ENCODE measurements around the gene RBM5.

The RBM5 gene

DNA sequence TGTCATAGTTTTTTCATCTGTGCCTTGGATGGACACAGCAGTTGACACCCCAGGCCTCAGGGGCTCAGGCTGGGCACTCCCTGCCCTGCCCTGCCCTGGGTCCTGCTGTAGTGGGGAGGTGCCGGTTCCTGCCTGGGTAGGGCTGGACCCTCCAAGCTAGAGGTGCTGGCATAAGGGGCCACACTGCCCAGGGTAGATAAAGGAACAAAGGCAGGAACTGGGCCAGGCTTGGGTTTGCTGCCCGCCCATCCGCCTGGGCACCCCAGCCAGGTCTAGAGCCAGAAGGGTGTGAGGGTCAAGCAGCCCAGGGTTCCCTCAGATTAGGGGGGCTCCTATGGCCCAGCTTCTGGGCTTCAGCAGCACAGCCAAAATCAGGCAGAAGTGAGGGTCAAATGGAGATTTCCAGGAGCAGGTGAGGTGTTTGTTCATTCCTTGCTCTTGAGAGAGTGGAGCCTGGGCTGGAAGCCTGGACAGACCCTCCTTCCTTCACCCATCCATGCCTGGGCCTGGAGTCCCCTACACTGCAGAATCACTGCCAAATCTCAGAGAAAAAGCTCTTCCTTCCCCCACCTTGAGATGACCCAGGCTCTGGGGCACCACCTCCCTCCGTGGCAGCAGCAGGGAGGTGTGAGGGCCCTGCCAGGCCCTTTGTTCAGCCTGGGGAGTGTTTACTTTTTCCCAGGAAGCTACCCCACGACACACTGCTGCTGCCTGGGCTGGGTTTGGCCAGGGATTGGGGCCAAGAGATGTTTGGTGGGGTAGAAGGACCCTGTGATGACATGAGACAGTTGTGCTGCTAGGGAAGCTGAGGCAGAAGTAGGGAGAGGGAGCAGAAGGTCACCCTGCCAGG, 73.5 kb downstream of the RBM5 start:
- no peak for DNase-seq

DNA sequence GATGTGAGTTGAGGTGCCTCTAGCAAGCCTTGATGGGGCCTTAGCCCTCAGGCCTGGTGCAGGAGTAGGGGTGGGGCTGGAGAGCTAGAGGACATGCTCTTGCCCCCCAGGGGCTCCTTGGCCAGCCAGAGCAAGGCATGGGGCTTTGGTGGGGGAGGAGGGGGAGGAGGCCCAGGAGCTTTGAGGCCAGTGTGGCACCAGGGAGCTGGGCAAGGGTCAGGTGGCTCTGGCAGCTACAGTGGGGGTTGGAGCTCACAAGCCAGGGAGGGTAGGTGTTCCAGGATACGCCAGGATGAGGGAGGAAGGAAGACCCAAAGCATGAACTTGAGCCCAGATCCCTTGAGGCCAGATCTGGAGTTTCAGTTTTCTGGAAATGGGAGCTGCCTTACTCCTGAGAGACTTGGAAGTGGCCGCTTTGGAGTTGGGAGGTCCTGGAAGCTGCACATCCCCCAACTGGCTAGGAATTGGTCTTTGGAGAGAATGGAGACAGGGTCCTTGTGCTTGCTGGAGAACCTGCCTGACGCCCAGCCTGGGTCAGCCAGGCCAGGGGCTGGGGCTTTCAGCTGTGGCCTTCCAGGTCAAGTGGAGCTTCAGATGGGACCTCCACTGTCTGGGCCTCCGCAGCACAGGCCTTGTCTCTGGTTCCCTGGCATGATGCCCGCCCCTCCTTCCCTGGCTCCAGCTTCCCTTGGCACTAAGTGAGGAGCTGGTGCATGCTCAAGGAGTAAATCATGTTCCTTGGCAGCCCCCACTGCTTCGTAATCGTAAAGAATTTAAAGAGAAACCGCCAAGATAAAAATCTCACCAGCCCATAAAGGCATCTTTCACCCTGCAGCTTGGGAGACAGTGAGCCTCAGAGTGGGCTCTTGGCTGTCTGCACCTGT, 75.1 kb downstream of the RBM5 start:
- no peak for DNase-seq

DNA sequence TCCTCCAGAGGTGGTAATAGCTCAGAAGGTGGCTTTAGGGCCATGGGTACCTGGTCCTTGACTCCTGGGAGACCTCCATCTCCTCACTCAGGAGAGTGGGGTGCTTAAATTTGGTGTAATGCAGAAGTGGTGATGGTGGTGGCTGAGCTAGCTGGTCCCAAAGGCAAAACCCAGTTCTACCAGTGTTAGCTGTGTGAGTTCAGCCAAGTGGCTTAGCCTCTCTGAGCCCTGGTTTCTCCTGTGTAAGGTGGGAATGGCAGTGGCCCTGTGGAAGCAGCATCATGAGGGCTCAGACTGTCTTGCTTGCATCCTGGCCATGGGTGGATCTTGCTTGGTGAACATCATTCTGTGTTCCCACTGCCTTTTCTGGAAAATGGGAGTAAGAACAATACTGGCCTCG, 75.8 kb downstream of the RBM5 start:
- DNase-seq = no peak

DNA sequence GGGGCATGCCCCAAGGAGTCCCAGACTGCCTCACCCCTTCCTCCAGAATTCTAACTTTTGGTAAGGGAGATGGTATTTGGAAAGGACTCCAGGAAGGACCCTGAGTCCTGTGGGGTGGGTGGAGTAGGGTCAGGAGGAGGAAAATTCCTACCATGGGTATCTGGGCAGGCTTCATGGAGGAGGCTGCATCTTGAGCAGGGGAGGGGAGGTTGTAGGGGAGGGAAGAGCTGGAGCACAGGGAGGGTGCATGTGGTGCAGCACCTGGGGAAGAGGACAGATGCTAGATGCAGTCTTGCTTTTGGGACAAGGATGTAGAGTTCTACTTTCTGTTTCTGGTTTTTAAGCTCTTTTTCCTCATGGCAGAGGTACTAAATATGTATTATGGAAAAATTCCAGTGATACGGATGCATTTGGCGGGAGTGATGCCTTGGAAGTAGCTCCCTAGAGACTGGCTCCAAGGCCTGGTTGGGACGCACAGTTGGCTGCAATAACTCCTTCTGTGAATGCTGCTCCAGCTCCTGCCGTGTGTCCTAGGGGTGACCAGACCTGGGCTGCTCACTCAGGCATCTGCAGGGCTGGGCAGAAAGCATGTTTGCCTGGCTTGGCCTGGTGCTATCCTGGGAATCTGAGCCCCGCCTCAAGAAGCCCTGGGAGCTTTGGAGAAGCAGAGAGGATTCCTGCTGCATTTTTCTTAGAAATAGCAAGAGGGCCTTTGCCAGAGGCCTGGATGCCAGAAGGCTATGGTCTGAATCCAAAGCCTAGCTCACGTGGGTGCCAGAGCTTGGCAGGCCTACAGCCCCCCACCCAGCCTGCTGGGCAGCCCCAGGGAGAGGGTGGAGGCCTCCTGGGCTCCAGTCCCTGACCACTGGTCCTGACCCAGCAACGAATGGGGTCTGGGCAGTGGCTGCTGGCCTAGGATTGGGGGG, 76.5 kb downstream of the RBM5 start:
- DNase-seq = no peak

DNA sequence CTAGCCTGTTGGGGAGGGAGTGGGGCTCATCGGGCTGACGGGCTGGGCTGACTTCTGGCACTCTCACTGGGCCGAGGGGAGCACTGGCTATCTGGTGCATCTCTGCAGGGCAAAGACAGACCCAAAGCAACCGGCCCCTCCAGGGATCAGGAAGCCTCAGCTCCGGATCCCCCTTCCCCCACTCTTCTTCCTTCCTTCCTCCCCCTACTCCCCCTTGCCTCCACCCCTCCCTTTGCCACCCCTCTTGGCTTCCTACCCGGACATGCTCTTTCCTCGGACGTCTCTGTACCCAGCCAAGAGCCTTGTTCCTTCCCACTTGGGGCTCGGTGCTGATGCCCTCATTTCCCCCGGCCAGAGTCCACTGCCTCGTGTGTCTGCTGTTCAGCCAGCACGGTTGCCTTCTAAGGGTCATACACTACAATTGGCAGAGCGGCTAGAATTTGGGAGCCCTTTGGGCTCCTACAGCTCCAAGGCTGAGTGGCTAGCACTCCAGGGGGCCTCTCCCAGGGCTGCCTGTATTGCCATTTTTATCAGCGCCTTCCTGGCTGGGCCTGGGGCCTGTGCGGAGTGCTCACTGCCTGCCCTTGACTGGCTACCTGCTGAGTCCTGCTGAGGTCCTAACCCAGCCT, 77.3 kb downstream of the RBM5 start:
- DNase-seq = no peak

DNA sequence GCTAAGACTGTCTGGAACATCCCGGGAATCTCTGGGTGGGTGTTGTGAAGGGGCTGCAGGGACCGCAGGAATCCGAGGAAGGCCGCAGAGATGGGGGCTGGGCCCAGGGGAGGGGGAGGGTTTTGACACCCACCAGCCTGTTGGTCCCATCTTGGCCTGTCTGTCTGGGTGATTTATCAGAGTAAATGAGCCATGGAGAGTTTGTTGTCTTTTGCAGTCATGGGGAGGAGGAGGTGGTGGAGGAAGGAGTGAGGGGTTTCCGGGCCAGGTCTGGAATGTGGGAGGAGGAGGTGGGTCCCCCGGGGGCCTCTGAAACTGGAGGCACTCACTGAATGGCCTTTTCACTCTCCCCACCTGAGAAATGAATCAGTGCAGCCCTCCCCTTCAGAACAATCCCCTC, 77.9 kb downstream of the RBM5 start:
- no peak for DNase-seq

DNA sequence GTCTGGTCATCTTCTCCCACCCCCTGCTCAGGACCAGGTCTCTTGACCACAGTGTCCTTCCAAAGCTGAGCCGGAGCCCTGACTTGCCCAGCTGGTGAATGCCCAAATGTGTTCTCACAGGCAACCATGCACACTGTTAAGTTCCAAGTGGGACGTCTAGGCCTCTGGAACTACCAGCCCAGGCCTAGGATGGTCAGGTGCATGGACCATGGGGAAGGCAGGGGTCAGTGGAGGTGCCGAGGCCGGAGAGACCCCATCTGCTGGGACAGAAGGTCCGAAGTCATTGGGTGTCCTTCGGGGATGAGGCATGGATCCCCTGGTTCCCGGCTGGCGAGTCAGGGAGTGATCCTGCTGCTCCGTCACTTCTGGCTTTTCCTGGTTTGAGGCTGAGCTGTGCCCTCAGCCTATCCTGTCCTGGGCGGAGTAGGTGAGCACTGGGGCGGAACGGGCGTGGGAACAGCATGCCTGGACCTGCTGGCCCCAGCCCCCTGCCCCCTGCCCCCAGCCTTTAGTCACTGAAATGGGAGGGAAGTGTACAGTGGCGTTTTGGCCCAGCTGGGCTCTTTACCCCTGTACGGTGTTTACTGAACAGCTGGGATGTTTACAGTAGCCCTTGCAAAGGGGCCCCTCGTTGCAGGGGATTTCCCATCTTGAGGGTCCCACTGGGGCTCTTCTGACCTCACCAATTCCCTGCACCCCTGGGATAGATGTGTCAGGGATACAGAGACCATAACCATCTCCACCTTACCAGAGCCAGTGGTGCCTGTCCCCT, 78.5 kb downstream of the RBM5 start:
- DNase-seq = no peak

DNA sequence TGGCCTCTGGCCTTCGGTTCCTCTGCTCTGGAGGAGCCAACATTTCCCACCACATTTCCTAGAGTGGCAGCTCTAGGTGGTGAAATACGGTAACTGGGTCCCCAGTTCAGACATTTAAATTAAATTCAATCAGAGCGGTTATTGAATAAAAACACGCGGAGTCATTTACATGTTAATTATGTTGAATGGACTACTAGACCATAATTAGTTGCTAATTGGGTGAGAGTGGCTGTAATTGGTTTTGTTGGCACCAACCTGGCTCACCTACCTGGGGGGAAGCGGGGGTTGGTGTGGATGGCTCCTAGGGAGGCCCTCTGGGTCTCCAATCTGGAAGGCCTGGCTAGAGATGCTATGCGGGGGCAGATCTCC, 79.1 kb downstream of the RBM5 start:
- DNase-seq = no peak

DNA sequence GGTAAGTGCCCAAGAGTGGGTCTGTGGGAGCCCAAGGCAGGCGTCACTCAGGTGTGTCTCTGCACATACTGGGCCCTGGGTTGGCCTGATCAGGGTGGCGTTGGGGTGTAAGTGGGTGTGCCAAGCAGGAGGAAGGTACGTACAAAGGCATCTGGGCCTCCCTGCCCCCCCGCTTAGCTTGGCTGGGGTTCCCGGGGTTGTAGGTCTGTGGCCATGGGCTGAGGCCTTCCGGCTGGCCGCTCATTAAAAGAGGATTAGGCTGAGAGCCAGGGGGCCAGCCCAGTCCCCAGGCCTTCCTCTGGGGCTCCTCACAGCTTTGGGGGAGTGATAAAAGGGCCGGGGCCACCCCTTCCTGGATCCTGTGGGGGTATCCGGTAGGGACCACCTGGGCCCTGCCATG, 79.7 kb downstream of the RBM5 start:
- DNase-seq = no peak

Data from CD4-positive, alpha-beta T cell treated with Interleukin-12 subunit alpha and Interleukin-12 subunit beta, for 1 hour (primary cell).